Endothelial cell (in vitro differentiated cells): ENCODE measurements around the gene C19orf73. TPM values are rescaled to one million over a fixed set of nuclear protein-coding genes. Genes with fewer than 3 reads are reported as not detected.

Experiments used
- DNase-seq: peaks from one replicate; pipeline ENCODE4 v3.0.0; 2021; ENCODE audit warnings: low spot score
- H3K27ac Mint-ChIP-seq: one replicate; pipeline ENCODE4 v1.8.0; 2021; ENCODE audit warnings: mixed read lengths, inconsistent platforms; ENCODE audit not compliant: unreplicated experiment
- H3K27me3 Mint-ChIP-seq: one replicate; pipeline ENCODE4 v1.8.0; 2021; ENCODE audit warnings: mild to moderate bottlenecking, moderate library complexity, mixed read lengths, inconsistent platforms; ENCODE audit not compliant: unreplicated experiment
- H3K36me3 Mint-ChIP-seq: one replicate; pipeline ENCODE4 v1.8.0; 2021; ENCODE audit warnings: mild to moderate bottlenecking, low read depth, mixed read lengths, inconsistent platforms; ENCODE audit not compliant: unreplicated experiment
- H3K4me1 Mint-ChIP-seq: one replicate; pipeline ENCODE4 v1.8.0; 2021; ENCODE audit warnings: mild to moderate bottlenecking, mixed read lengths, inconsistent platforms; ENCODE audit not compliant: unreplicated experiment
- H3K4me3 Mint-ChIP-seq: one replicate; pipeline ENCODE4 v1.8.0; 2021; ENCODE audit warnings: mild to moderate bottlenecking, mixed read lengths, inconsistent platforms; ENCODE audit not compliant: unreplicated experiment
- H3K9me3 Mint-ChIP-seq: one replicate; pipeline ENCODE4 v1.8.0; 2021; ENCODE audit warnings: mixed read lengths, inconsistent platforms; ENCODE audit not compliant: unreplicated experiment
- CTCF ChIP-seq: fragments of 200-600 bp; sonication (generic); IDR thresholded peaks from one replicate; pipeline ENCODE4 v1.5.0; 2021; ENCODE audit warnings: antibody characterized with exemption; ENCODE audit not compliant: unreplicated experiment
- total RNA-seq: library from RNA; stranded (reverse); fragmentation: NEBNext Ultra II Directional; extraction: Animal tissue kit (Norgen Biotek cat#: 25700); gene quantifications from one replicate; pipeline ENCODE4 v1.2.1, GENCODE V29; 2021; ENCODE audit not compliant: unreplicated experiment

Gene C19orf73
- total RNA-seq, 1 donor from 2014 or later: 0.51 TPM

DNA sequence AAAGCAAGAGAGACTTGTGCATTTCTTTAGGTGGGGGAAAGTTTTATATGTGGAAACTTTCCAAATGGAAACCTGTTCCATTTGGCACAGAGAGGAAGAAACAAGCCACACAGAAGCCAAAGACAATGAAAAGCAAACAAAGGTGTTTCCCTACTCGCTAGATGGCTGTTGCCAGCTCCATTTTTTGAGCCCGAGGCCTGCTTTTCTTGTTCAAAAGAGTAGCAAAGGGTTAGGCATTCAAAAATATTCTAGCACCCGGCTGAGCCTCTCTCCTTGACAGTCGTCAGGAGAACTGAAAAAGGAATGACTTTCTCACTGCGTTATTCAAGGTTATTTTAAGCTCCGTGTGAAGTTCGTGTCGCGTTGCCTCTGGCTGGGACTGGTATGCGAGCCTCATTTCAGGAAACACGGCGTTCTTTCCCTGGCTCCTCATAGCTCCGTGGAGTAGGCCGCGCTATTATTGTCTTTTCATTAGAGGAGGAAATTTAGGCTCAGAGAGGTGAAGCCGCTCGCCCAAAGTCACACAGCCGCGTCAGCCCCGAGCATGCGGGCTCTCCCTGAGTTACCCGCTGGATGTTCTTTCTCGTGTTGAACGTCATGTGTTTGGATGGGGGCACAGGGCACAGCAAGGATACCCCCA lies 46.3 kb upstream of the C19orf73 start:
- peak overlapping the region; percentile 87 for H3K27ac Mint-ChIP-seq
- peaks cover 21% of the 10 kb centered on the region for H3K36me3 Mint-ChIP-seq
- no peak for DNase-seq
- peaks cover 15% of the 10 kb centered on the region for H3K4me1 Mint-ChIP-seq
- no peaks in the 10 kb centered on the region for H3K9me3 Mint-ChIP-seq
- H3K4me3 Mint-ChIP-seq: no peak overlapping the region
- H3K27me3 Mint-ChIP-seq: peaks cover 6% of the 10 kb centered on the region
- TF ChIP-seq CTCF: no peak

GRCh38 chr19:49161987-49162386 lies 43.0 kb upstream of the C19orf73 start:
- no peak for TF ChIP-seq CTCF
- Mint-ChIP-seq H3K9me3 (no peaks in the 10 kb centered on the region), H3K4me3 (no peak overlapping the region), H3K27me3 (peaks cover 11% of the 10 kb centered on the region), H3K36me3 (peaks cover 27% of the 10 kb centered on the region), H3K4me1 (peaks cover 28% of the 10 kb centered on the region), H3K27ac (no peak overlapping the region)
- no peak for DNase-seq

- peaks cover 28% of the 10 kb centered on the region for H3K4me1 Mint-ChIP-seq
- H3K4me3 Mint-ChIP-seq: peak overlapping the region; percentile 52
- H3K36me3 Mint-ChIP-seq: peaks cover 23% of the 10 kb centered on the region
- peaks cover 10% of the 10 kb centered on the region for H3K27me3 Mint-ChIP-seq
- TF ChIP-seq CTCF: no peak
- DNase-seq: no peak
- no peak overlapping the region for H3K27ac Mint-ChIP-seq
- H3K9me3 Mint-ChIP-seq: no peaks in the 10 kb centered on the region
These were observed 41.7 kb upstream of the C19orf73 start for GRCh38 chr19:49160450-49161189.

GRCh38 chr19:49157445-49158224 lies 38.7 kb upstream of the C19orf73 start, which contains the start of gene TRPM4:
Gene TRPM4 (plus strand): TSS chr19:49157792. CDS start chr19:49157867, 75 bp downstream.
- H3K27me3 Mint-ChIP-seq: peaks cover 20% of the 10 kb centered on the region
- H3K4me1 Mint-ChIP-seq: peaks cover 21% of the 10 kb centered on the region
- peak; percentile 91 for DNase-seq
- no peak for TF ChIP-seq CTCF
- peak within 1 kb of the TSS; percentile 39 for H3K27ac Mint-ChIP-seq
- H3K9me3 Mint-ChIP-seq: no peaks in the 10 kb centered on the region
- peak within 1 kb of the TSS; percentile 92 for H3K4me3 Mint-ChIP-seq
- peaks cover 36% of the 10 kb centered on the region for H3K36me3 Mint-ChIP-seq
